ENCODE measurements around the gene CUTA.

DNA sequence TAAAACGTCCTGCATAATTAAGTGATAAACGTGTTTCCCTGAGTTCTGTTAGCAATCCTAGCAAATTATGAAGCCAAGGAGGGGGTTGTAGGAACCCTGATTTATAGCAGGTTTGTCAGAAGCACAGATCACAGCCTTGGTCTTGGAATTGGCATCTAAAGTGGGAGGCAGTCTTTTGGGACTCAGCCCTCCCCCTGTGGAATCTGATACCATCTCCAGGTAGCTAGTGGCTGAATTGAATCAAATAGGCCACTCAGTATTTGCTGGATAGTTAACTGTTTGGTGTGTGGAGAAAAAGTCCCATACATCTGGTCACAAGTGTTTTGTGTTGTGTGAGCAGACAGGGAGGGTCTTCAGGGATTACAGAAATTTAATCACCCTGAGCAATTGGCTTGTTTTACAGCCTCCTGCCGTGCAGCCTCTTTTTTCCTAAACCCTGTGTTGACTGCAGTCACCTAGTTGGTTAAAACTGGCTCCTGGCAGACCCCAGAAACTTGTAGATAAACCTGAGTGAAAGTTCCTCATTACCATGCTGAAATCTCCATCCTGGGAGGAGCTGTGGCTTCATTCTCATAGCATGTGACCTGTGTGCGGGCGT is 45.3 kb downstream of the CUTA start:
- TF ChIP-seq, protein P1, sequence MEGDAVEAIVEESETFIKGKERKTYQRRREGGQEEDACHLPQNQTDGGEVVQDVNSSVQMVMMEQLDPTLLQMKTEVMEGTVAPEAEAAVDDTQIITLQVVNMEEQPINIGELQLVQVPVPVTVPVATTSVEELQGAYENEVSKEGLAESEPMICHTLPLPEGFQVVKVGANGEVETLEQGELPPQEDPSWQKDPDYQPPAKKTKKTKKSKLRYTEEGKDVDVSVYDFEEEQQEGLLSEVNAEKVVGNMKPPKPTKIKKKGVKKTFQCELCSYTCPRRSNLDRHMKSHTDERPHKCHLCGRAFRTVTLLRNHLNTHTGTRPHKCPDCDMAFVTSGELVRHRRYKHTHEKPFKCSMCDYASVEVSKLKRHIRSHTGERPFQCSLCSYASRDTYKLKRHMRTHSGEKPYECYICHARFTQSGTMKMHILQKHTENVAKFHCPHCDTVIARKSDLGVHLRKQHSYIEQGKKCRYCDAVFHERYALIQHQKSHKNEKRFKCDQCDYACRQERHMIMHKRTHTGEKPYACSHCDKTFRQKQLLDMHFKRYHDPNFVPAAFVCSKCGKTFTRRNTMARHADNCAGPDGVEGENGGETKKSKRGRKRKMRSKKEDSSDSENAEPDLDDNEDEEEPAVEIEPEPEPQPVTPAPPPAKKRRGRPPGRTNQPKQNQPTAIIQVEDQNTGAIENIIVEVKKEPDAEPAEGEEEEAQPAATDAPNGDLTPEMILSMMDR (CRISPR knock-in tag; IDR thresholded peaks at IDR 0.05) = no peak
- TF ChIP-seq HNF4G (IDR thresholded peaks at IDR 0.05; ENCODE audit: borderline replicate concordance, low read depth, low read length) = no peak
- no peak for TF ChIP-seq HNF4G (CRISPR knock-in tag; IDR thresholded peaks at IDR 0.05; ENCODE audit: borderline replicate concordance, low read depth)
- no peak for TF ChIP-seq NFYB (CRISPR knock-in tag; IDR thresholded peaks at IDR 0.05)
- TF ChIP-seq, protein P2, sequence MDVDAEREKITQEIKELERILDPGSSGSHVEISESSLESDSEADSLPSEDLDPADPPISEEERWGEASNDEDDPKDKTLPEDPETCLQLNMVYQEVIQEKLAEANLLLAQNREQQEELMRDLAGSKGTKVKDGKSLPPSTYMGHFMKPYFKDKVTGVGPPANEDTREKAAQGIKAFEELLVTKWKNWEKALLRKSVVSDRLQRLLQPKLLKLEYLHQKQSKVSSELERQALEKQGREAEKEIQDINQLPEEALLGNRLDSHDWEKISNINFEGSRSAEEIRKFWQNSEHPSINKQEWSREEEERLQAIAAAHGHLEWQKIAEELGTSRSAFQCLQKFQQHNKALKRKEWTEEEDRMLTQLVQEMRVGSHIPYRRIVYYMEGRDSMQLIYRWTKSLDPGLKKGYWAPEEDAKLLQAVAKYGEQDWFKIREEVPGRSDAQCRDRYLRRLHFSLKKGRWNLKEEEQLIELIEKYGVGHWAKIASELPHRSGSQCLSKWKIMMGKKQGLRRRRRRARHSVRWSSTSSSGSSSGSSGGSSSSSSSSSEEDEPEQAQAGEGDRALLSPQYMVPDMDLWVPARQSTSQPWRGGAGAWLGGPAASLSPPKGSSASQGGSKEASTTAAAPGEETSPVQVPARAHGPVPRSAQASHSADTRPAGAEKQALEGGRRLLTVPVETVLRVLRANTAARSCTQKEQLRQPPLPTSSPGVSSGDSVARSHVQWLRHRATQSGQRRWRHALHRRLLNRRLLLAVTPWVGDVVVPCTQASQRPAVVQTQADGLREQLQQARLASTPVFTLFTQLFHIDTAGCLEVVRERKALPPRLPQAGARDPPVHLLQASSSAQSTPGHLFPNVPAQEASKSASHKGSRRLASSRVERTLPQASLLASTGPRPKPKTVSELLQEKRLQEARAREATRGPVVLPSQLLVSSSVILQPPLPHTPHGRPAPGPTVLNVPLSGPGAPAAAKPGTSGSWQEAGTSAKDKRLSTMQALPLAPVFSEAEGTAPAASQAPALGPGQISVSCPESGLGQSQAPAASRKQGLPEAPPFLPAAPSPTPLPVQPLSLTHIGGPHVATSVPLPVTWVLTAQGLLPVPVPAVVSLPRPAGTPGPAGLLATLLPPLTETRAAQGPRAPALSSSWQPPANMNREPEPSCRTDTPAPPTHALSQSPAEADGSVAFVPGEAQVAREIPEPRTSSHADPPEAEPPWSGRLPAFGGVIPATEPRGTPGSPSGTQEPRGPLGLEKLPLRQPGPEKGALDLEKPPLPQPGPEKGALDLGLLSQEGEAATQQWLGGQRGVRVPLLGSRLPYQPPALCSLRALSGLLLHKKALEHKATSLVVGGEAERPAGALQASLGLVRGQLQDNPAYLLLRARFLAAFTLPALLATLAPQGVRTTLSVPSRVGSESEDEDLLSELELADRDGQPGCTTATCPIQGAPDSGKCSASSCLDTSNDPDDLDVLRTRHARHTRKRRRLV (CRISPR knock-in tag; IDR thresholded peaks at IDR 0.05) = no peak

Measured in HepG2 (cell line).